ENCODE results near the gene HIF1A.

Gene HIF1A

GRCh38 chr14:61694830-61695694 is at the start of gene HIF1A:
TSS of gene HIF1A (plus strand) at chr14:61695513. CDS start at chr14:61695805, 292 bp downstream.
- no peak for TF ChIP-seq CTCF (IDR thresholded peaks at IDR 0.05; ENCODE audit: extremely low read depth, missing control alignments)

DNA sequence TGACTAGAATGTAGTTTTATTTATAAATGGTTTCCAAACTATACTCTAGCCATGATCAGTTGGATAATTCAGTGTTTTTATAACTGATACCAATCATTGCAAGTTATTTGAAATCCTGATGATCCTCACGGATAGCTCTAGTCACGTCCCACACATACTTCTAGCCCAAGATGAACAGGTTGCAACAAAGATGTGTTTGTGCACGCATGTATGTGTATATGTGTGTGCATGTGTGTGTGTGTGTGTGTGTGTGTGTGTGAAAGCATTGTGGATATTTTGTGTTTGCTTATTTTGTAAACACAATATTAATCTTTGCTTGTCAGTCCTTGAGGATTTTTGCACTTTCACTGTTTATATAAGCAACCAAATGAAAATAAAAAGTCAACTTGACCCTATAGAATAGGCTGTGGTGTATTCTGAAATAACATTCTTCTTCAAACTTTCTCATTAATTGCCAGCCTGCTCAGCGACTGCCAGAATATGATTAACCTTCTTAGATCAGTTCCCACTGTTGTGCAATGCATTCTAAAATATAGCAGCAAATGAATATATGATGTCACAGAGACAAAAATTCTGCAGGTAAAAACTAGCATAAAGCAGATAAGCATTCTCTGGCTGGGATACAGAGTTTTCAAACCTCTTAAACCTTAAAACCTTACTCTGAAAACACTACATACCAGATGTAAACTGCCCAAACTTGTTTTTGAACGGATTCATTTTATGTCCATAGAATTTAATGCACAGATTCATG is 48.8 kb upstream of the HIF1A start:
- TF ChIP-seq CTCF (IDR thresholded peaks at IDR 0.05; ENCODE audit: extremely low read depth, missing control alignments): no peak
- no peak for DNase-seq (ENCODE audit: low spot score)

More at GRCh38 chr14:61694830-61695694, at the start of gene HIF1A:
- DNase-seq (ENCODE audit: low spot score): peak; percentile 96

- TF ChIP-seq CTCF (IDR thresholded peaks at IDR 0.05; ENCODE audit: extremely low read depth, missing control alignments): no peak
Observed at GRCh38 chr14:61647704-61648103, 47.6 kb upstream of the HIF1A start.

DNA sequence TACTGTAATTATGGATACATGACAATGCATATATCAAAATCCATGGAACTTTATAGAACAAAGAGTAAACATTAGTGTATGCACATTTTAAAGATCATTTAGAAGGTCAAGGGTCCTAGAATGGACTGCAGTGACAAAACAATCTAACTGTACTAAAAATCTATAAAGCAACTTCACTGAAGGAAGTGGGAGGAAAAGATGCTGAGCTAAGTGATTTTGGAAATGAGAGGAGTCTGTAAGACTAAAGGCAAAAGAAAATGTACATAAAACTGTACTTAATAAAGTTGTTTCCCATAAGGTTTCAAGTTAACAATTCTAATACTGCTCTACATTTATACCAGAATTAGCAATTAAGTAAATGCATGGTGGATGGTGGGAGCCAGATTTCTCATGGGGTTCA is 46.9 kb upstream of the HIF1A start:
- no peak for DNase-seq (ENCODE audit: low spot score)
- no peak for TF ChIP-seq CTCF (IDR thresholded peaks at IDR 0.05; ENCODE audit: extremely low read depth, missing control alignments)

More at GRCh38 chr14:61647704-61648103, 47.6 kb upstream of the HIF1A start:
- DNase-seq (ENCODE audit: low spot score): no peak

GRCh38 chr14:61649283-61649682 is 46.0 kb upstream of the HIF1A start:
- no peak for DNase-seq (ENCODE audit: low spot score)
- TF ChIP-seq CTCF (IDR thresholded peaks at IDR 0.05; ENCODE audit: extremely low read depth, missing control alignments): no peak

- DNase-seq (ENCODE audit: low spot score): no peak
- no peak for TF ChIP-seq CTCF (IDR thresholded peaks at IDR 0.05; ENCODE audit: extremely low read depth, missing control alignments)
Observed at GRCh38 chr14:61651355-61651754, 44.0 kb upstream of the HIF1A start.
